CD14-positive monocyte (primary cell): Measurements from ENCODE around the gene BTG2. TPM values are rescaled to one million over a fixed set of nuclear protein-coding genes. Genes with fewer than 3 reads are reported as not detected.
A peak's percentile ranks its signal among the peaks of the same experiment; 100 is the strongest.

Experiments
- DNase-seq, 3 donors: peaks; one replicate each; pipeline ENCODE4 v3.0.0-alpha.2; 2011 to 2022
- H2AFZ ChIP-seq: 2 replicates; pipeline ENCODE4 v1.6.0; 2012; ENCODE audit warnings: mild to moderate bottlenecking, low read depth, low read length, inconsistent platforms; ENCODE audit not compliant: insufficient read depth, poor library complexity, severe bottlenecking
- H3K27ac ChIP-seq, 2 donors: 1 replicate in 1 of 2; 2 replicates in 1 of 2; pipeline ENCODE4 v1.5.1; 2012 to 2013; ENCODE audit warnings: low read length in 2 of 2, control low read depth in 1 of 2, inconsistent platforms in 1 of 2, low read depth in 1 of 2, mild to moderate bottlenecking in 1 of 2
- H3K27me3 ChIP-seq, 2 donors: one replicate each; pipeline versions ENCODE4 v1.6.0 to v1.6.1; 2011 to 2013; ENCODE audit warnings: low read length in 2 of 2; ENCODE audit not compliant: control insufficient read depth in 2 of 2, insufficient read depth in 2 of 2
- H3K36me3 ChIP-seq, 2 donors: replicated peaks in 1 of 2; 1 replicate in 1 of 2; 2 replicates in 1 of 2; pipeline versions ENCODE4 v1.5.1 to v1.6.1; 2012 to 2013; ENCODE audit warnings: low read length in 2 of 2, control low read depth in 1 of 2, inconsistent platforms in 1 of 2, mild to moderate bottlenecking in 1 of 2; ENCODE audit not compliant: insufficient read depth in 2 of 2, control insufficient read depth in 1 of 2
- H3K4me1 ChIP-seq, 2 donors: 1 replicate in 1 of 2; 2 replicates in 1 of 2; pipeline versions ENCODE4 v1.5.1 to v1.6.1; 2012 to 2013; ENCODE audit warnings: low read length in 2 of 2, control low read depth in 1 of 2, inconsistent platforms in 1 of 2, mild to moderate bottlenecking in 1 of 2, moderate library complexity in 1 of 2; ENCODE audit not compliant: insufficient read depth in 2 of 2, control insufficient read depth in 1 of 2
- H3K4me2 ChIP-seq: replicated peaks from 2 replicates; pipeline ENCODE3; 2012; ENCODE audit warnings: low read length, moderate library complexity, mild to moderate bottlenecking; ENCODE audit not compliant: poor library complexity, severe bottlenecking; ENCODE audit errors: extremely low read depth
- H3K4me3 ChIP-seq, 3 experiments: fragments of 200-600 bp in 1 of 3; sonication (generic) in 1 of 3; replicated peaks in 1 of 3; 1 replicate in 2 of 3; 2 replicates in 1 of 3; pipeline ENCODE4 v1.5.1; 2011 to 2013; ENCODE audit warnings: low read length in 3 of 3, mild to moderate bottlenecking in 3 of 3, control low read depth in 2 of 3, low read depth in 2 of 3, inconsistent platforms in 1 of 3, moderate library complexity in 1 of 3
- H3K79me2 ChIP-seq: 2 replicates; pipeline ENCODE4 v1.6.0; 2012; ENCODE audit warnings: mild to moderate bottlenecking, control low read depth, inconsistent platforms, low read length, moderate library complexity; ENCODE audit not compliant: insufficient read depth
- H3K9ac ChIP-seq: 2 replicates; pipeline ENCODE4 v1.6.0; 2017; ENCODE audit warnings: low read length, mild to moderate bottlenecking; ENCODE audit not compliant: insufficient read depth, poor library complexity, severe bottlenecking
- H3K9me3 ChIP-seq, 2 donors: replicated peaks in 1 of 2; 1 replicate in 1 of 2; 2 replicates in 1 of 2; pipeline versions ENCODE4 v1.5.1 to v1.6.1; 2012 to 2013; ENCODE audit warnings: low read length in 2 of 2, control low read depth in 1 of 2; ENCODE audit not compliant: control insufficient read depth in 1 of 2, insufficient read depth in 1 of 2
- H4K20me1 ChIP-seq: 2 replicates; pipeline ENCODE4 v1.6.0; 2012; ENCODE audit warnings: mild to moderate bottlenecking, low read length, control low read depth, moderate library complexity; ENCODE audit not compliant: insufficient read depth
- H3K27ac Mint-ChIP-seq, 7 donors: one replicate each; pipeline ENCODE4 v1.8.0; 2020; ENCODE audit warnings: mild to moderate bottlenecking in 7 of 7, mixed read lengths in 7 of 7, moderate library complexity in 6 of 7, inconsistent platforms in 2 of 7
- H3K27me3 Mint-ChIP-seq, 3 donors: one replicate each; pipeline ENCODE4 v1.8.0; 2021 to 2022; ENCODE audit warnings: low read depth in 3 of 3, mild to moderate bottlenecking in 3 of 3, mixed read lengths in 3 of 3, moderate library complexity in 3 of 3, inconsistent platforms in 1 of 3
- H3K36me3 Mint-ChIP-seq, 2 donors: one replicate each; pipeline ENCODE4 v1.8.0; 2020; ENCODE audit warnings: mixed read lengths in 2 of 2, inconsistent platforms in 1 of 2, mild to moderate bottlenecking in 1 of 2
- H3K4me1 Mint-ChIP-seq: one replicate; pipeline ENCODE4 v1.8.0; 2020; ENCODE audit warnings: mild to moderate bottlenecking, mixed read lengths
- H3K4me3 Mint-ChIP-seq, 2 donors: one replicate each; pipeline ENCODE4 v1.8.0; 2020; ENCODE audit warnings: mild to moderate bottlenecking in 2 of 2, mixed read lengths in 2 of 2, moderate library complexity in 1 of 2
- H3K9me3 Mint-ChIP-seq, 7 donors: one replicate each; pipeline ENCODE4 v1.8.0; 2020 to 2022; ENCODE audit warnings: mixed read lengths in 7 of 7, mild to moderate bottlenecking in 6 of 7, moderate library complexity in 6 of 7, inconsistent platforms in 2 of 7
- CTCF ChIP-seq: fragments of 200-600 bp; IDR thresholded peaks from one replicate; pipeline ENCODE4 v1.8.0; 2022; ENCODE audit warnings: antibody characterized with exemption, mild to moderate bottlenecking
- WGBS: methylation state at CpG from one replicate; pipeline ENCODE4 v1.1.5; 2013; ENCODE audit warnings: missing lambda C conversion rate; ENCODE audit not compliant: insufficient coverage; 5-methylcytosine and 5-hydroxymethylcytosine counted together
- intact Hi-C, 2 donors: fragments of 100-400 bp; cut with micrococcal nuclease; formaldehyde crosslinking; loops; one replicate each; pipeline versions ENCODE4 v1.15.0 to v1.15.1; 2023
- polyA plus RNA-seq, 3 donors: library from polyadenylated mRNA; depleted of rRNA in 1 of 3; unstranded in 2 of 3; stranded (reverse) in 1 of 3; fragments of 300-500 nt in 2 of 3; fragments of >200 nt in 1 of 3; fragmentation: Illumina TruSeq in 2 of 3; gene quantifications; 1 replicate in 2 of 3; 2 replicates in 1 of 3; pipeline ENCODE4 v1.2.3, GENCODE V29; 2012 to 2021

Gene BTG2
- polyA plus RNA-seq, 3 donors: 293 to 539 (median 483) TPM

GRCh38 chr1:203302456-203302855 is 2.9 kb upstream of the BTG2 start:
- no peak for TF ChIP-seq CTCF
- H3K4me3 Mint-ChIP-seq: no peak overlapping the region
- H3K9ac ChIP-seq: no peak overlapping the region
- H2AFZ ChIP-seq: no peak overlapping the region
- H3K4me1 Mint-ChIP-seq: peaks cover 49% of the 10 kb centered on the region
- no peak overlapping the region for H3K4me2 ChIP-seq
- peaks cover 0 to 3% (median 0%) of the 10 kb centered on the region in 7 donors for H3K9me3 Mint-ChIP-seq
- no peaks in the 10 kb centered on the region for H3K9me3 ChIP-seq
- H3K27ac ChIP-seq: no peak overlapping the region
- no peak for DNase-seq
- peaks cover 36 to 44% of the 10 kb centered on the region in 2 donors for H3K4me1 ChIP-seq
- peaks cover 12 to 17% of the 10 kb centered on the region in 2 donors for H3K36me3 Mint-ChIP-seq
- H3K79me2 ChIP-seq: peaks cover 22% of the 10 kb centered on the region
- peaks cover 22% of the 10 kb centered on the region for H4K20me1 ChIP-seq
- H3K27me3 ChIP-seq: no peaks in the 10 kb centered on the region
- H3K27ac Mint-ChIP-seq: no peak overlapping the region
- peaks cover 11% of the 10 kb centered on the region in 2 donors for H3K36me3 ChIP-seq
- WGBS: 96% methylated on average over 5 of the region's 7 CpGs
- H3K27me3 Mint-ChIP-seq: peaks cover 0 to 4% (median 0%) of the 10 kb centered on the region in 3 donors
- intact Hi-C loops: no loop called here
- no peak overlapping the region for H3K4me3 ChIP-seq

GRCh38 chr1:203302894-203303293 is 2.4 kb upstream of the BTG2 start:
- TF ChIP-seq CTCF: no peak
- no peaks in the 10 kb centered on the region for H3K9me3 ChIP-seq
- Mint-ChIP-seq H3K4me1 (peaks cover 54% of the 10 kb centered on the region), H3K27ac (peak overlapping the region in 1 of 7 donors; percentile 99), H3K27me3 (peaks cover 0 to 4% (median 0%) of the 10 kb centered on the region in 3 donors), H3K36me3 (peaks cover 16 to 21% of the 10 kb centered on the region in 2 donors), H3K9me3 (peaks cover 0 to 3% (median 0%) of the 10 kb centered on the region in 7 donors), H3K4me3 (no peak overlapping the region)
- H3K36me3 ChIP-seq: peaks cover 16% of the 10 kb centered on the region in 2 donors
- no peak overlapping the region for H3K4me2 ChIP-seq
- no peaks in the 10 kb centered on the region for H3K27me3 ChIP-seq
- no peak overlapping the region for H2AFZ ChIP-seq
- no peak overlapping the region for H3K9ac ChIP-seq
- DNase-seq: no peak
- 100% methylated on average over 1 of the region's 3 CpGs for WGBS
- H3K4me3 ChIP-seq: no peak overlapping the region
- H3K4me1 ChIP-seq: peaks cover 41 to 48% of the 10 kb centered on the region in 2 donors
- intact Hi-C loops: no loop called here
- H3K79me2 ChIP-seq: peaks cover 26% of the 10 kb centered on the region
- peaks cover 26% of the 10 kb centered on the region for H4K20me1 ChIP-seq
- no peak overlapping the region for H3K27ac ChIP-seq
